22Rv1 (cell line): ENCODE results near the gene ZC3HAV1L.

ENCODE experiments used
- CTCF ChIP-seq: fragments of 450-650 bp; IDR thresholded peaks from 2 replicates; pipeline ENCODE4 v1.5.1; 2017; ENCODE audit warnings: mild to moderate bottlenecking
- ZFX ChIP-seq: fragments of 450-650 bp; IDR thresholded peaks from 2 replicates; pipeline ENCODE4 v1.6.1; 2017; ENCODE audit warnings: antibody characterized with exemption, borderline replicate concordance

- TF ChIP-seq CTCF (no peak), ZFX (no peak)
These were observed 13.3 kb upstream of the ZC3HAV1L start for GRCh38 chr7:139049111-139049510.
